Urothelium cell line (cell line): ENCODE measurements around the gene PSEN2.

Experiments
- DNase-seq: peaks from one replicate; pipeline ENCODE4 v3.0.0; 2011; ENCODE audit warnings: low spot score, mixed read lengths
- FAIRE-seq: peaks from 2 replicates; lab custom pipeline; 2011; peaks lifted over from hg19 to GRCh38; lab: Jason Lieb, UNC

The PSEN2 gene

DNA sequence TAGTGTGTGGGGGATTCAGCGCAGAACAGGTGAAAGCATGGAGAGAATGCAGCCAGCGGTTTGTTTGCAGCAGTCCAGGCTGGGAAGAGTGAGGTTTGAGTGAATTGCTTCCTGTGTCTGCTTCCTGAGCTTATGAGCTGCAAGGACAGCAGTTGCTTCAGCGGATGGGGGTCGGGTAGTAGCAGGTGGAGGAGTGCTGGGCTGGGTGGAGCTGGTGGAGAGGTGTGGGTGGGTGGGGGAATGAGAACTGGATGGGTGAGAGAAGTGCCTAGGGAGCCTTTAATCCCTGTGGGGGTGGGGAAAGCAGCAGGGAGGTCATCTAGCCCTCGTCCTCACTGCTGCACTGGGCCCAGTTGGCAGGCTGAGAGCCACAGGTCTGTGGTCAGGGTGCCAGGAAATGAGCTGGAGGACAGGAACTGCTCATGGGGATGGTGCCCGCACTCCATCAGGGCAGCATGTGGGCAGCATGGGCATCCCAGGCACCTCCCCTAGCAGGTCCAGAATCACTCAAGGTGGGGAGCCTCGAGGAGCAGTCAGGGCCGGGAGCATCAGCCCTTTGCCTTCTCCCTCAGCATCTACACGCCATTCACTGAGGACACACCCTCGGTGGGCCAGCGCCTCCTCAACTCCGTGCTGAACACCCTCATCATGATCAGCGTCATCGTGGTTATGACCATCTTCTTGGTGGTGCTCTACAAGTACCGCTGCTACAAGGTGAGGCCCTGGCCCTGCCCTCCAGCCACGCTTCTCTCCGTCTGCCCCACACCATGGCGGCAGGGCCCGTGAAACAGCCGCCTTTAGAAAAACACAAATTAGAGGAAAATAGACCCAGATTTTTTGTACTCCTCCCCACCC, 14.8 kb downstream of the PSEN2 start:
- FAIRE-seq = no peak
- no peak for DNase-seq

DNA sequence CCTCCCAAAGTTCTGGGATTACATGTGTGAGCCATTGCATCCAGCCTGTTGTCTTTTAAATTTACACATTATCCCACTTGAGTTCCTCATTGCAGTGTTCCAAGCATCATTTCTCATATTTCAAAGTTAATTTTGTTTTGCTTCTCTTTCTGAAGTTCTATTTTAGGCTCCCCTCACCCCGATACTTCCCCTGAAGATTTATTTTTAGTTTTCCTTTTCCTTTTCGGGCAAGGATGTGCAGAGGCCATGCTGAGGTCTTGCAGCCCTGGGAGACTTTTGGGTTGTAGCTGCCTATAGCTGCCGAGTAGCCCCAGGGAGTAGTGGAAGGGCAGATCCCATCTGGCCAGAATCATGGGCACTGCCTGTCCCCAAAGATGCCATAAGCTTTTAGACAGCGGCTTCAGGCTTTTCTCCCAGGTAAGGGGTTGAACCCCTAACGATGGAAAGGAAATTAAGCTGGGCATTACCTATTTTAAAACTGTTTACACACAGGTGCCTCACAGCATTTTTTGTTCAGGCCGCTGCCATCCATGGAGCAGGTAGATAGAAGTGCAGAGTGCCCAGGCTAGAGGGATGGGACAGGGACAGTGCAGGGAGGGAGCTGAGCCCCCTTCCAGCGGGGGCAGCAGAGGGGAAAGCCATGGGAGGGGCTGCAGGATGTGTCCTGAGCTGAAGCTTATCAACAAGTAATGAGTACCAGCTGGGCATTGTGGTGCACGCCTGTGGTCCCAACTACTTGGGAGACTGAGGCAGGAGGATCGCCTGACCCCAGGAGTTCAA, 15.9 kb downstream of the PSEN2 start:
- DNase-seq = no peak

DNA sequence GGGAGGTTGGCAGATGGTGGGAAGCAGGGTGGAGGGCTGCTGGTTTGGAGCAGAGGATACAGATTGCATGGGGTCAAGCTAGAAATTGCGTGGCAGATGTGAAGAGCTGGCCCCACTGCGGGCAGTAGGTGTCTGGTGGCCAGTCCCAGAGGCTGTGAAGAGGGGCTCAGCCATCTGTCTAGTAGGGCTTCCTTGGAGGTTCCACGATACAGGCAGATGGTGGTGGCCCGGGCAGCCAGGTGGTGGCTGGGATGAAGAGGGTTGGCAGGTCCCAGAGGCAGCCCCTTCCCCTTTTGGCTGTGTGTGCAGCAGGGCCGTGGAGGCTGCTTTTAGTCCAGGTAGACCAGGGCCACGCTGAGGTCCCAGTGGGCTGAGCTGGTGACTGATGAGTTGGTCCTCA, 16.6 kb downstream of the PSEN2 start:
- no peak for FAIRE-seq
- no peak for DNase-seq

More for the DNA sequence above, 15.9 kb downstream of the PSEN2 start:
- no peak for FAIRE-seq

DNA sequence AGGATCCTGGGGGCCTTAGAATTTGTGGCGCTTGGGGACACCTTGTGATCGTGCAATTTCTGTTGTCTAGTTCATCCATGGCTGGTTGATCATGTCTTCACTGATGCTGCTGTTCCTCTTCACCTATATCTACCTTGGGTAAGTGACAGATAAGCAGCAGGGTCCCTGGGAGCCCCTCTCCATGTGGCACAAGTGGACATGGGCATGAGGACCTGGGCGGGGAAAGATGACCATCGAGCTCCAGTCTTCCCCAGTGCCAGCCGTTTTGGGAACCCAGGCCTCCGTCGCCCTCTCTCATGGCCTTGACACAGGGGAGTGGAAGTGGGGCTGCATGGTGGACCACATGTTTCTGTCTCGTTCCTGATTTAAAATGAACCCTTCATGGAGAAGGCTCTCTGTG, 17.6 kb downstream of the PSEN2 start:
- DNase-seq (no peak), FAIRE-seq (no peak)

DNA sequence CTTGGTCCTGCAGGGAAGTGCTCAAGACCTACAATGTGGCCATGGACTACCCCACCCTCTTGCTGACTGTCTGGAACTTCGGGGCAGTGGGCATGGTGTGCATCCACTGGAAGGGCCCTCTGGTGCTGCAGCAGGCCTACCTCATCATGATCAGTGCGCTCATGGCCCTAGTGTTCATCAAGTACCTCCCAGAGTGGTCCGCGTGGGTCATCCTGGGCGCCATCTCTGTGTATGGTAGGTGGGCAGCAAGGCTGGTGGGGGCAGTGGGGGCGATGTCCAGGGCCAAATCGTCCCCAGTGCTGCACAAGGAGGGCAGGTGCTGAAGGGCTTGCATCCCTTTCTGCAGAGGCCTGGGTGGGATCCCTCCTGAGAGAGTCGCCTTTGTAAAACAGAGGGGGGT, 18.4 kb downstream of the PSEN2 start:
- no peak for DNase-seq
- no peak for FAIRE-seq

DNA sequence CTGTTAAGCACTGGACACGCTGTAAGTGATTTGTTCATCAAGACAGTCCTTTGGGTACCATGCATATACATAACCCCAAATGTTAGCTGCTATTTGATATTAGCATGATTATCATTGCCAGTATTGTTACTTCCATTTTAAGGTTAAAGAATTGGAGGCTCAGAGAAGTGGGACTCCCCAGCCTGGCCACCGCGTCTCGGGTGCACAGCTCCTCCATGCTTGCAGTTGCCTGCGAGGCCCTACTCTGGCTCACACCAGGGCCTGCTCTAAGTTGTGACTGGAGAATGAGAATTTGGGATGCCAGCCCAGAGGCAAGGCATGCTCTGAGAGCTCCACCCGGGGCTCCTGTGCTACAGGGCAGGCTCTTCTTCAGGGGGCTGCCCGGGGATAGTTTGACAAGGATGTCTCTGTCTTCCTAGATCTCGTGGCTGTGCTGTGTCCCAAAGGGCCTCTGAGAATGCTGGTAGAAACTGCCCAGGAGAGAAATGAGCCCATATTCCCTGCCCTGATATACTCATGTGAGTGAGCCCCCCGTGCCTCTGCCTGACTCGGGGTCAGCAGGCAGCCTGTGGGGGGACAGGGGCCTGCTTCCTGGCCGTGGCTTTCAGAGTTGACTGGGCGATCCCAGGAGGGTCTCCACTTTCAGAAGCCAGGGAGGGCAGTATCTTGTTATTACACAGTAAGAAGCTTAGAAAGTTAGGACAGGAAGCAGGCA, 19.4 kb downstream of the PSEN2 start:
- DNase-seq = no peak
- FAIRE-seq = no peak

DNA sequence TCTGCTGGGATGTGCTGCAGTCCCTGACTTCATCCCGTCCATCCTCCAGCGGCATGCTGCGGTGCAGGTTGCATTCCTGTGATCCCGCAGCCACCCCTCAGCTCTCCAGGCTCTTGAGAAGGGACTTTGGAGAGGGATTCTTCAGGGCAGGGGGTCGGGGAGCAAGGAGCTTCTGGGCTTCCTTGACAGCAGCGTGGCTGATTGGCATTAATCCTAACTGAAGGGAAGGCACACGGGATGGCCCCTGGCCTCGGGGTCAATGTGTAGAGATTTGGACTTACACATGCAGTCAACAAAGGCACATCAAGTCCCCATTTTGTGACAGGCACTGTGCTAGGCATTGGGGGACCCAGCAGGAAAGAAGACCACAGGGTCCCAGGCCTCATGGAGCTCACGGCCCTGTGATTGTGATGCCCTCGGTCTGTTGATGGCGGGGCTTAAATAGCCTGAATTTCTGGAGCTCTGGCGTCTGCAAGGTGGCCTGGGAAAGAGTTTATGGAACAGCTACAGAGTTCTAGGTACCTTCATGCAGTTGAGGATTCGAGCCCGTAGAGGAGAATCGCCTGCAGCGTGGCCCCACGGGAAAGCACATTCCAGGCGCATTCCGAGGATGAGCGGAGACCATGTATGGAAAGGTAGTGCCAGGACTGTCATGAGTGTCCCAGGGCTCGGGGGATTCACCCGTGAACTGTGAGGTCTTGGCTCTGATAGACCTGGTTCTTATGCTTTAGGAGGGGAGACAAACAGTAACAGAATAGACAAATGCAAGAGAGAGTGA, 20.1 kb downstream of the PSEN2 start:
- FAIRE-seq = no peak
- DNase-seq = no peak

DNA sequence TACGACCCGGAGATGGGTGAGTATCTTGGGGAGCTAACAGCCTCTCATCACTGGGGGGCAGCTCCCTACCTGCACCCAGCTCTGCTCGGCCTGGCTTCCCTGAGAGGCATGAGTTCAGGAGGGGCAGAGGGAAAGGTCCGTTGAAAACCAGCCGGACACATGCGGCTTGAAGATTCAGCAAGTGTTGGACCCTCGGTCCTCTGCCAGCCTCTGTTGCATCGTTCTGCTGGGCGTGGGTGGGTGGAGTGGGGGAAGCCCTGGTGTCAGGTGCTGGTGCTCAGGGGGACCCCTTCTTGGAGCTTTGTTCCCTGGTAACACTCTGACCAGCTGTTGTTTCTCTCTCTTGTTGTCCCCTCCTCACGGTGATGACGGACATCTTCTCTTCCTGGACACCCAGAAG, 20.9 kb downstream of the PSEN2 start:
- FAIRE-seq (no peak), DNase-seq (no peak)

DNA sequence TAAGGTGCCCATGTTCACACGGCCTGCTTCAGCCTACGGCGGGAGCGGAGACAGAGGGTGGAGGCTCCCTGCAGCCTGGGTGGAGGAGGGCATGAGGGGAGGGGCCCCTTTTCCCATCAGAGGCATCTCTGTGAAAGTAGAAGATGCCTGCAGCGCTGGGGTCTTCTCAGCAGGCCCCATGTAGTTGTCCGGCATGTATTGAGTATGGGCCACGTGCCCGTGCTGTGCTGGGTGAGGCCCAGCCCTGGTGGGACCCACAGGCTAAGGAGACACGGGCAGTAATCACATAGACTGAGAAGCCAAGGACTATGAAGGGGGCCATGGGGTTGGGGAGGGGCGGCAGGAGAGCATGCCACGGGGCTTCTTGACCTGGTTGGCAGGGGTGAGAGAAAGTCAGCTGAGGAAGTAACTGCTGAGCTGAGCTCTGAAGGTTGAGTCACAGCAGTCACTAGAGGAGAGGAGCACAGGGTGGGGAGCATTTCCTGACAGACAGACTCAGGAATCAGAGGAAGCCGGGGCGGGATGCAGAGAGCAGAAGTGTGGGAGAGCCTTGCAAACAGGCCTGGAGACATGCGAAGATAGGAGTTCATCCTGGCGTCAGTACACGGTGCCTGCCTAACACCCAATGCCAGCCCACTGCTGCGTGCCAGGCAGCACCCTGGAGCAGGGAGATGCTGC, 21.6 kb downstream of the PSEN2 start:
- FAIRE-seq (no peak), DNase-seq (no peak)

DNA sequence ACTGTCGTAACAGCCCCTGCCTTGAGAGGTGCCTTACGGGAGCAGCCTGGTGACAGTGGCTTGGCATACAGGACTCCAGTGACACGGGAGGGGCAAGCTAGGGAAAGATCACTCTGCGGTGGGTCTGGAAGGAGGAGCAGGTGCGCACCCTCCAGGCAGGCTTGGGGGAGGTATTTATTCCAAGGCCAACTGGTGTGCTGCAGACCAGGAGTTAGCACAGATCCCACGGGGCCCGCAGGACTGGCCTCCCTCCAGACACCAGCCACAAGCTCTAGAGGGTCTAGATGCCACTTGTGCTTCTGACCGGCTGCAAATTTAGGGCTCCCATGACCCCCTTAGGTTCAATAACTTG, 22.1 kb downstream of the PSEN2 start:
- DNase-seq (no peak), FAIRE-seq (no peak)

DNA sequence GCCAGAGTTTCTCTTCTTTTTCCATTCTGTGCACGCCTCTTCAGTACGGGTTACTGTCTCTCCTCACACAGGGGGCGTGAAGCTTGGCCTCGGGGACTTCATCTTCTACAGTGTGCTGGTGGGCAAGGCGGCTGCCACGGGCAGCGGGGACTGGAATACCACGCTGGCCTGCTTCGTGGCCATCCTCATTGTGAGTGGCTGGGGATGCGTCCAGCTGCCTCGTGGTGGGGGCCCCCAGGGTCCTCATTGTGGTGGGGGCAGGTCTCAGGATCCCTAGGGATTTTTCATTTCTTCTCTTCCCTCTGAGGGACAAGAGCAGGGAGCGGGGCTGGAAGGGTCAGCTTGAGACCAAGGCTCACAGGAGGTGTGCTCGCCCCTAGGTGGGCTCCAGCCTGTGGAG, 23.5 kb downstream of the PSEN2 start:
- DNase-seq (no peak), FAIRE-seq (no peak)

DNA sequence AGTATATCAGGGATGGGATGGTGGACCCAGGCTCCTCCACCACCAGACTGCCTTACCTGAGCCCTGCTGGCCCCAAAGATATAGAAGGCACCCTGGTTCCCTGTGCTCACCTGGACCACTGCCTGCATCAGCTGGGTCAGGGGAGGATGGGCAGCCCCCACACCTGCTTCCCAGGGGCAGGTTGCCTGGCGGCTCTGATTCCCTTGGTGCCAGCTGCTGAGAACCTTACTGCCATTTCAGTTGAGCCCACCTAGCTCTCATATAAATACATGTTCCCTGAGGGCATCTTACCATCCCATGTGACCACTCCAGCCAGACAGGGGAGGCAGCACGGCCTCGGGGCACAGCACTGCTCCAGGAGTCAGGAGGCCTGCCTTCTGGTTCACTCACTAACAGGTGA, 24.4 kb downstream of the PSEN2 start:
- DNase-seq (no peak), FAIRE-seq (no peak)

DNA sequence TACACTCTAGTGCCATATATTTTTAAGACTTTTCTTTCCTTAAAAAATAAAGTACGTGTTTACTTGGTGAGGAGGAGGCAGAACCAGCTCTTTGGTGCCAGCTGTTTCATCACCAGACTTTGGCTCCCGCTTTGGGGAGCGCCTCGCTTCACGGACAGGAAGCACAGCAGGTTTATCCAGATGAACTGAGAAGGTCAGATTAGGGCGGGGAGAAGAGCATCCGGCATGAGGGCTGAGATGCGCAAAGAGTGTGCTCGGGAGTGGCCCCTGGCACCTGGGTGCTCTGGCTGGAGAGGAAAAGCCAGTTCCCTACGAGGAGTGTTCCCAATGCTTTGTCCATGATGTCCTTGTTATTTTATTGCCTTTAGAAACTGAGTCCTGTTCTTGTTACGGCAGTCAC, 25.2 kb downstream of the PSEN2 start:
- no peak for FAIRE-seq
- no peak for DNase-seq

DNA sequence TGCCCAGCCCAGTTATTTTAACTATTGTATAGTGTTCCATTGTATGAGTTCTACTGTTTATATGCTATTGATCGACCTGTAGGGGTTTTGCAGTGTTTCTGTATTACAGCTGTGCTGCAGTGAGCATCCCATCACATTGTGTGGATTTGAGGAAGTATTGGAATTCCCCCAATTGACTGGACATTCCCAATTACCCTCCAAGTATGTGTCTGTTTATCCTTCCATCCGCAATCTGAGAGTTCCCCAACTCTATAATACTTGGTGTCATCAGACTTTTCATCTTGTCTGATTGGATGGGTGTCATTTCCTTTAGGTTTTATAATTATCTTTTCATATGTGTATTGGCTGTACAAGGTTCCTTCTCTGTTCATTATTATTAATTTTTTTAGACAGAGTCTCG, 27.8 kb downstream of the PSEN2 start:
- FAIRE-seq (no peak), DNase-seq (no peak)

DNA sequence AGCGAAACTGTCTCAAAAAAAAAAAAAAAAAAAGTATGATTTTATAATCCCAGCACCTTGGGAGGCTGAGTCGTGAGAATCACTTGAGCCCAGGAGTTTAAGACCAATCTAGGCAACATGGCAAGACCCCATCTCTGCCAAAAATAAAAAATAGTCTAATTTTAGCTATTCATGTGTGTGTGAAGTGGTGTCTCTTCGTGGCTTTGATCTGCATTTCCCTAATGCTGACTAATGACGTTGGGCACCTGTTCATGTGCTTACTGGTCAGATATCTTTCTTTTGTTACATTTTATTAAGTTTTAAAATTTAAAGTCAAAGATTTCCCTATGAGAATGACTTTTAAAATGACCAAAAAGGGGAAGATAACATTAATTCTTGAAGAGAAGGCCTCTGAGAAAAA, 31.0 kb downstream of the PSEN2 start:
- DNase-seq = no peak
- FAIRE-seq = no peak

DNA sequence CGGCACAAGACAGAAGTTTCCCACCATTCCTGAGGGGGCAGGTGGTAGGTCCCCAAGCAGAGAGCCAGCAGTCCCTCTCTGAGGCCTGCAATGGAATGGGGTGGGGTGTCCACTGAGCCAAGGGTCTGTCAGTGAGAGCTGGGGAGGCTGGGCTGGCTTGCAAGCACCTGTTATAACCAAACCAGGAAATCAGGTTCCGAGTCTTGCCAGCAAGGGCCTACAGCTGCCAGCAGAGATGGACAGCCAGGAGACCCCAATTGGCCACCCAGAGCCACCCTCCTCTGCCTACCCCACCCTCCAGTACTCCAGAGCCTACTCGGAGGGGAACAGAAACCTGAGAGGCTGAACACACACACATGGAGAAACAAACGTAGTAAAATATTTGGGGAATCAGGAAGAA, 32.2 kb downstream of the PSEN2 start:
- DNase-seq (no peak), FAIRE-seq (no peak)

DNA sequence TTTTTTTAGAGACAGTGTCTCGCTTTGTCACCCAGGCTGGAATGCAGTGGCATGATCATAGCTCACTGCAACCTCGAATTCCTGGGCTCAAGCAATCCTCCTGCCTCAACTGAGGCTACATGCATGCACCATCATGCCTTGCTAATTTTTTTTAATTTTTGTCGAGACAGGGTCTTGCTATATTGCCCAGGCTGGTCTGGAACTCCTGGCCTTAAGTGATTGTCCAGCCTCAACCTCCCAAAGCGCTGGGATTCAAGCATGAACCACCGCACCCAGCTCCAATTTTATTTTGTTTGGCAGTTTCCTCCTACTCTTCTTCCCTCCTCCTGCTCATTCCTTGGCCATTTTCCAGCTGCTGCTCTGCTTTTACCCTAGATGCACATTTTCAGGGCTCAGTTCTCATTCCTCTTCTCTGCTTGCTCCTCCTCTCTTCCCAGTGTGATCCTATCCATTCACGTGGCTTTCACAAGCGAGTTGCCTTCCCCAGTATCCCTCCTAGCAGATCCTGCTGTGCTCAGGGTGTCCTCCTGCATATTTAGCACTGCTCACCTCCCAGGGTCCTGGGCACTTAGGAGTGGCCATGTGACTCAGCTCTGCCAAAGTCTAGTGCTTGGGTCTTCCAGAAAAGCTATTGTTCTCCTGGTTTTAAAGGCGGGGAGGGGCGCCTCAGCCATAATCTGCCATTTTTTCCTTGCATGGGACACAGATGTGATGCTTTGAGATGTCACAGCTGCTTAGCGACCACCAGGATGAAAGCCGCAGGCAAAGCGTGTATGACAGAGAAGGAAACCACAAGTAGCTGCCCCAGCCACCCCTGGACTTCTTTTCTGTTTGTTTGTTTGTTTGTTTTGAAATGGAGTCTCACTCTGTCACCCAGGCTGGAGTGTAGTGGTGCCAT, 33.7 kb downstream of the PSEN2 start:
- no peak for DNase-seq
- no peak for FAIRE-seq

DNA sequence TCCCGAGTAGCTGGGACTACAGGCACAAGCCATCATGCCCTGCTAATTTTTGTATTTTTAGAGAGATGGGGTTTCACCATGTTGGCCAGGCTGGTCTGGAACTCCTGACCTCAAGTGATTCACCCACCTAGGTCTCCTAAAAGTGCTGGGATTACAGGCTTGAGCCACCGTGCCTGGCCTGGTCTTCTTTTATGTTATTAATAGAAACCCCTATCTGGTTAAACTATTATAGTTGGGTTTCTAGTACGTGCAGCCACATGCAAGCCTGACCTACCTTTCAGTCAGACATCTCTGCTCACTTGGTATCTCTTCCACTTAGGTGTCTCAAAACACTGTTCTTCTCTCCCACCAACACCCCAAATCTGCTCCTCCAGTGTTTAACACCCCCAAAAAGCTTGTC, 34.4 kb downstream of the PSEN2 start:
- DNase-seq (no peak), FAIRE-seq (no peak)

DNA sequence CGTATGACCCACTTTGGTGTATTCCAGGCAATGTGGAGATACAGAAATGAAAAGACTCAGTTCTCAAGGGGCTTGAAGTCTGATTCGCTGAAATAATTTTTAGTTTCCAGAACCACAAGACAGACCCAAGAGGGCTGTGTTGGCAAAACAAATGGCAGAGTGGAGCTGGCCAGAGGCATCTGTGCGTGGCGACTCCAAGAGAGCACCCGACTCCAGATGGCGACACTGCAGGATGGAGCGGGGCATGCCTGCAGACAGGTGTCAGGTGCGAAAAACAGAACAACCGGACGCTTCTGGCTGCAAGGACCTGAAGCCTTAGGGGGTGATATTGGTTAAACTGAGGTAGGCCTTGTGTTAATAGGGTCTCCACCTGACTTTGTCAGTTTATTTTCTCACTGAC, 38.0 kb downstream of the PSEN2 start:
- FAIRE-seq (no peak), DNase-seq (no peak)
